ENCODE results near the gene FOXP2. TPM values are rescaled to one million over a fixed set of nuclear protein-coding genes. Genes with fewer than 3 reads are reported as not detected.

FOXP2 gene
- total RNA-seq, 1 donor, result 17.4 TPM

DNA sequence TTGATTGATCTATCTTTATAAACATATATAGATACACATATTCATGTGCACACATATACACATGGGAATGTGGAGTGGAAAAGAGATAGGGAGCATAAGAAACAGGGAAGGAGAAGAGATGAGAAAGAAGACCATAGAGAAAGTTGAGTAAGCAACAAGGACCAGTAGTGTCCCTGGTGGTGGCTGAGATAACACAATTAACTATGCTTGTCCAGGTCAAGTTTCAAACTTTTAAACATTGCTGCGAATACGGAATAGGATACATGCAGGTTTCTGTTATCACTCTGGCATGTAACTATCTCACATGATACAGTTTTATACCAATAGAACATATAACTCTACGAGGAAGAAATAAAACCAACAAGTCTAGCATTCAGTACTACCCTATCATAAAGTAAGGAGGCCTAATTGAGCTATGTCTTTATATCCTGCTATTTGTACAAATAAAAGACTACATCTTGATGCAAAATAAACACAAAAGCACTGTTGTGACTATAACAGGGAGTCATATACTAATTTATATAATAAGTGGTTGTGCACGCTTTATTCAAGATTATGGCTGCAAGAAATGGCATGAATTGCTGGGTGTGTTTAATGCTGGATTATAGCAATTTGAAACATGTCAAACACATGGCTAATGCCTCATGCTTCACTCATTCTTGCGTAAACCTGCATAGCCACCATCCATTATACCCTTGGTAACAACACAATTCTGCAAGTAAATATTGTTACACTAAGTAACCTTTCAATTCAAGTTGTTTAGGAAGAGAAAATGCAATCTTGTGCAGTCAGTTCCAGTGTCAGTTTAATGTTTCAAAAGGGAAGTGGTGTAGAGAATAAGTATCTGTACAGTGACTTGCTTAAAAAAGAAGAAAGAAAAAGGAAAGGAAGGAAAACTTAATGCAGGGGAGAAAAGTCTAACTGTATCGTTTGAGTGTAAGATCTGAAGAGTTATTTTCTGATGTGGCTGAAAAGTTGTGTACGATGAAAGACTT is 8.2 kb downstream of the FOXP2 start:
- TF ChIP-seq, protein P1, sequence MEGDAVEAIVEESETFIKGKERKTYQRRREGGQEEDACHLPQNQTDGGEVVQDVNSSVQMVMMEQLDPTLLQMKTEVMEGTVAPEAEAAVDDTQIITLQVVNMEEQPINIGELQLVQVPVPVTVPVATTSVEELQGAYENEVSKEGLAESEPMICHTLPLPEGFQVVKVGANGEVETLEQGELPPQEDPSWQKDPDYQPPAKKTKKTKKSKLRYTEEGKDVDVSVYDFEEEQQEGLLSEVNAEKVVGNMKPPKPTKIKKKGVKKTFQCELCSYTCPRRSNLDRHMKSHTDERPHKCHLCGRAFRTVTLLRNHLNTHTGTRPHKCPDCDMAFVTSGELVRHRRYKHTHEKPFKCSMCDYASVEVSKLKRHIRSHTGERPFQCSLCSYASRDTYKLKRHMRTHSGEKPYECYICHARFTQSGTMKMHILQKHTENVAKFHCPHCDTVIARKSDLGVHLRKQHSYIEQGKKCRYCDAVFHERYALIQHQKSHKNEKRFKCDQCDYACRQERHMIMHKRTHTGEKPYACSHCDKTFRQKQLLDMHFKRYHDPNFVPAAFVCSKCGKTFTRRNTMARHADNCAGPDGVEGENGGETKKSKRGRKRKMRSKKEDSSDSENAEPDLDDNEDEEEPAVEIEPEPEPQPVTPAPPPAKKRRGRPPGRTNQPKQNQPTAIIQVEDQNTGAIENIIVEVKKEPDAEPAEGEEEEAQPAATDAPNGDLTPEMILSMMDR (IDR thresholded peaks at IDR 0.05; ENCODE audit: insufficient read depth, low read length), result peak; percentile 30
- no peak for DNase-seq (ENCODE audit: low read depth)
- no peak overlapping the region for H3K4me3 ChIP-seq (ENCODE audit: low read depth, low read length)

DNA sequence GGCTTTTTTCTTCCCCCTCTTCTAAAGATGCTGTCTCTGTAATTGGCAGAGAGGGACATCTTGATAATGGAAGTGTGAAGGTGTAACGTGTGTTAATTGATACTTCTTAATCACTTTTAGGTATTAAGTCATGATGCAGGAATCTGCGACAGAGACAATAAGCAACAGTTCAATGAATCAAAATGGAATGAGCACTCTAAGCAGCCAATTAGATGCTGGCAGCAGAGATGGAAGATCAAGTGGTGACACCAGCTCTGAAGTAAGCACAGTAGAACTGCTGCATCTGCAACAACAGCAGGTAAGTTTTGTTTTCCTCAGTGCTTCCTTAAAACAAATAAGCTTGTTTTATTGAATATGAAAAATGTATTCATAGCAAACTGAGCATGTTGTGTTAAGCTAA is 11.8 kb downstream of the FOXP2 start:
- TF ChIP-seq, protein P1 (IDR thresholded peaks at IDR 0.05; ENCODE audit: insufficient read depth, low read length), result no peak
- no peak for DNase-seq (ENCODE audit: low read depth)
- no peak overlapping the region for H3K4me3 ChIP-seq (ENCODE audit: low read depth, low read length)

DNA sequence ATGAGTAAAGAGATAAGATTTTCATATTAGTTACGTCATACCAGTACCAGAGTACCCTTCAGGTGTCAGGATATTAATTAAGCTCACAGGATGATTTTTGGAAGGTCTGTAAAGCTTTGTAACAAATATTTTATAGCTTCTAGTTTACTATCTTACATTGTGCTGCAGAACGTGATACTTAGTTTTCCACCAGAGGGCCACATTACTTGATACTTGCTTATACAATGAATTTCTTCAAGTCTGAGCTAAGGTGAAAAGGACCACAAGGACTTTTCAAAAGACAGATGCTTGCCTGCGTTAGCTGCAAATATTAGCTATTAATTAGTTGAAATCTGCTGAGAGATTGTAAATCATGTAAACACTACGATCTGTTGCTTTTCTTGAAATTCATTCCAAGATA is 12.2 kb downstream of the FOXP2 start:
- peak; percentile 65 for DNase-seq (ENCODE audit: low read depth)
- TF ChIP-seq, protein P1 (IDR thresholded peaks at IDR 0.05; ENCODE audit: insufficient read depth, low read length), result peak; percentile 58
- H3K4me3 ChIP-seq (ENCODE audit: low read depth, low read length), result no peak overlapping the region

DNA sequence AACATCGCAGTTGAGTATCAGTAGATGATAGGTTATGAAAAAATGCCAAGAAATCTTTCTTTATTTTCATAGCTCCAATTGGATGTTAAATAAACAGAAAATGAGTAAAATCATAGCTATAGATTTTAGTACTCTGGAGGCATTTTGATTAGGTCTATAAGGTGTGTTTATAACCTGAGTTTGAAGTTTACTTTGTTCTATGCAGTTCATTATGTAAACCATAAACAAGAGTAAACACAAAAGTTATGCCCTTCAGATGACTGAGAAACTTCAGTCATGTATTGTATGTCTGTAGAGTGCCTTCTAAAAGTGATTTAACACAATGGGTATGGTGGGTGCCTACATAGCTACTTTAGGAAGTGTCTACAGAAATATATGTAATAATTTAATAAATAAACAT is 13.6 kb downstream of the FOXP2 start:
- H3K4me3 ChIP-seq (ENCODE audit: low read depth, low read length), result no peak overlapping the region
- DNase-seq (ENCODE audit: low read depth), result no peak
- TF ChIP-seq, protein P1 (IDR thresholded peaks at IDR 0.05; ENCODE audit: insufficient read depth, low read length), result no peak

DNA sequence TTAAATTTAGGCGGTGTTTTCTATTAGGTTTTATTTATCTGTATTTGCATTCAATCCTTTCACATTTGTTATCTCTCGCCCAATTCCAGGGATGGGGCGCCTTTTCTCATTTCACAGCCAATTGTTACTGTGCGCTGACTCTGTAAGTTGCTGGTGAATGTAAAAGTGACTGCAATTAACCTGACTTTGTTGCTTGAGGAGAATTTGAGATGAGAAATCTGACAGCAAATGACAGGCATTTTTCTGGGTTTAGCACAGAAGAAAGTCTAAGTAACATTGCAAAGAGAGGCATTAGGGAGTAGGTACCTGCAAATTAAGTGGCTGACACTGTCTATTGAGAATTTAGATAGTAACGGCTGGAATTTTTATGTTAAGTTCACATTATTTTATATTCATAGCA is 16.6 kb downstream of the FOXP2 start:
- TF ChIP-seq, protein P1 (IDR thresholded peaks at IDR 0.05; ENCODE audit: insufficient read depth, low read length), result no peak
- no peak for DNase-seq (ENCODE audit: low read depth)
- no peak overlapping the region for H3K4me3 ChIP-seq (ENCODE audit: low read depth, low read length)

DNA sequence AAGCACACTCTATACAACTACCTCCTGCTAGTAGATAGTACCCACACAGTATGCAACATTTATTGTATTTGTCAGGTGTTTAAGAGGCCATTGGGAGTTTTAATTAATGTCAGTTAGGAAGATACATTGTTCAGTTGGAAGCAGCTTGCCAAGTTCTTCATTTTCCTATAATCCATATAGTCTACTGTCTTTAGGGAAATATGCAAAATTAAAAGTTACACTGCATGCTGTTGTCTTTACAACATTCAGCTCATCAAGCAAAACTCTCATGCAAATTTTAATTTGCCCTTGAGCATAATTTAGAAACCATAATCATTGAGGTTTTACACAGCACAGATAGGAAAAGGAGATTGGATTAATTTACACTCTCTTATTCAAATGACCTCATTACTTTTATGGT is 17.4 kb downstream of the FOXP2 start:
- DNase-seq (ENCODE audit: low read depth), result no peak
- H3K4me3 ChIP-seq (ENCODE audit: low read depth, low read length), result no peak overlapping the region
- TF ChIP-seq, protein P1 (IDR thresholded peaks at IDR 0.05; ENCODE audit: insufficient read depth, low read length), result no peak
